HFFc6 (cell line): ENCODE results near the gene PPFIA3. TPM values are rescaled to one million over a fixed set of nuclear protein-coding genes. Genes with fewer than 3 reads are reported as not detected.

Experiments used
- DNase-seq: peaks from one replicate; pipeline ENCODE4 v3.0.0-alpha.2; 2018
- H3K27ac Mint-ChIP-seq: 2 replicates; pipeline ENCODE4 v1.8.0; 2020; ENCODE audit warnings: mild to moderate bottlenecking, mixed read lengths
- H3K27me3 Mint-ChIP-seq: 2 replicates; pipeline ENCODE4 v1.8.0; 2021; ENCODE audit warnings: mild to moderate bottlenecking, moderate library complexity, mixed read lengths; ENCODE audit not compliant: insufficient read depth
- H3K36me3 Mint-ChIP-seq: 2 replicates; pipeline ENCODE4 v1.8.0; 2021; ENCODE audit warnings: low read depth, mixed read lengths
- H3K4me1 Mint-ChIP-seq: 2 replicates; pipeline ENCODE4 v1.8.0; 2020; ENCODE audit warnings: low read depth, mixed read lengths
- H3K4me3 Mint-ChIP-seq: 2 replicates; pipeline ENCODE4 v1.8.0; 2020; ENCODE audit warnings: mild to moderate bottlenecking, moderate library complexity, mixed read lengths
- H3K9me3 Mint-ChIP-seq: 2 replicates; pipeline ENCODE4 v1.8.0; 2020; ENCODE audit warnings: mild to moderate bottlenecking, mixed read lengths
- total RNA-seq, 6 experiments: library from RNA; stranded (reverse); fragmentation: NEBNext Ultra II Directional; extraction: Animal tissue kit (Norgen Biotek cat#: 25700); gene quantifications; 2 replicates in 1 of 6; 3 replicates in 5 of 6; pipeline ENCODE4 v1.2.3, GENCODE V29; 2021
- TF ChIP-seq, protein P1 (sequence below): fragments of 200-600 bp; sonication (generic); IDR thresholded peaks from 2 replicates; pipeline ENCODE4 v1.5.0; 2021; ENCODE audit warnings: antibody characterized with exemption, mild to moderate bottlenecking

PPFIA3 gene
- total RNA-seq, 6 experiments from 2014 or later, result 1.9 to 2.4 (median 2.3) TPM

DNA sequence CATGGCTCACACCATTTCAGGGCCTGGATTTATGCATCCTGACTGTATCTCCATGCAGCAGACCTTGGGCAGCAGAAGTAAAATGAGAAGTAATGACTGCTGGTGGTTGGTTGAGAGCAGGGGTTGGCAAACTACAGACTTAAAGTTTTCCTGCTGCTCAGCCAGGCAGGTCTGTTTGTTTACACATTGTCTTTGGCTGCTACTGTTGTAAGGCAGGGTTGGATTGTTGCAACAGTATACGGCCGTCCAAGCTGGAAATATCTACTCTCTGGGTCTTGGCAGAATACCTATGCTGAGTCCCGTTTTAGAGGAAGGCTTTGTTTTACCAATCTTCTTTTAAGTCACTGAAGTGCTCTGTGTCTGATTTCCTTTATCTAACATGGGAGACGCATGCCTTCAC is 20.5 kb upstream of the PPFIA3 start:
- peaks cover 2% of the 10 kb centered on the region; the same call in 1 of the 2 replicates for H3K27me3 Mint-ChIP-seq
- no peaks in the 10 kb centered on the region for H3K9me3 Mint-ChIP-seq
- H3K27ac Mint-ChIP-seq, result no peak overlapping the region; the same call in 1 of the 2 replicates
- TF ChIP-seq, protein P1, sequence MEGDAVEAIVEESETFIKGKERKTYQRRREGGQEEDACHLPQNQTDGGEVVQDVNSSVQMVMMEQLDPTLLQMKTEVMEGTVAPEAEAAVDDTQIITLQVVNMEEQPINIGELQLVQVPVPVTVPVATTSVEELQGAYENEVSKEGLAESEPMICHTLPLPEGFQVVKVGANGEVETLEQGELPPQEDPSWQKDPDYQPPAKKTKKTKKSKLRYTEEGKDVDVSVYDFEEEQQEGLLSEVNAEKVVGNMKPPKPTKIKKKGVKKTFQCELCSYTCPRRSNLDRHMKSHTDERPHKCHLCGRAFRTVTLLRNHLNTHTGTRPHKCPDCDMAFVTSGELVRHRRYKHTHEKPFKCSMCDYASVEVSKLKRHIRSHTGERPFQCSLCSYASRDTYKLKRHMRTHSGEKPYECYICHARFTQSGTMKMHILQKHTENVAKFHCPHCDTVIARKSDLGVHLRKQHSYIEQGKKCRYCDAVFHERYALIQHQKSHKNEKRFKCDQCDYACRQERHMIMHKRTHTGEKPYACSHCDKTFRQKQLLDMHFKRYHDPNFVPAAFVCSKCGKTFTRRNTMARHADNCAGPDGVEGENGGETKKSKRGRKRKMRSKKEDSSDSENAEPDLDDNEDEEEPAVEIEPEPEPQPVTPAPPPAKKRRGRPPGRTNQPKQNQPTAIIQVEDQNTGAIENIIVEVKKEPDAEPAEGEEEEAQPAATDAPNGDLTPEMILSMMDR, result no peak
- no peak overlapping the region for H3K4me3 Mint-ChIP-seq
- H3K4me1 Mint-ChIP-seq, result peaks cover 8% of the 10 kb centered on the region
- no peak for DNase-seq
- H3K36me3 Mint-ChIP-seq, result peaks cover 36% of the 10 kb centered on the region; the same call in 1 of the 2 replicates

DNA sequence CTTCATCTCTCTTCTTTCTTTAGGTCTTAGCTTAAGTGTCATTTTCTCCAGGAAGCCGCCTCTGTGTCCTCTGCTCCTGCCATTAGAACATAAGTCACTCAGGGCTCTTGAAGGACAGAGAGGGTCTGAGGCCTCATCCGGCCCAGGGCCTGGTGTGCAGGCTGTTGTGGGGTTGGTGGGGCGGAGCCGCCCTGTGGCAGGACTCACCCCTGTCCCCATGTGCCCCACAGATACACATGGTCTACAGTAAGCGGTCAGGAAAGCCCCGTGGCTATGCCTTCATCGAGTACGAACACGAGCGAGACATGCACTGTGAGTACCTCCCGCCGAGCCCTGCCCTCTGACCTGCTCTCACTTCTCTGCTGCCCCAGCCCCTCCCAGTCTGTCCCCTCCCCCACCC is 18.2 kb upstream of the PPFIA3 start:
- H3K27ac Mint-ChIP-seq, result no peak overlapping the region
- peaks cover 6% of the 10 kb centered on the region for H3K27me3 Mint-ChIP-seq
- H3K4me1 Mint-ChIP-seq, result peaks cover 8% of the 10 kb centered on the region
- TF ChIP-seq, protein P1, result no peak
- no peak overlapping the region for H3K4me3 Mint-ChIP-seq
- DNase-seq, result no peak
- H3K9me3 Mint-ChIP-seq, result no peaks in the 10 kb centered on the region
- peaks cover 34% of the 10 kb centered on the region for H3K36me3 Mint-ChIP-seq

DNA sequence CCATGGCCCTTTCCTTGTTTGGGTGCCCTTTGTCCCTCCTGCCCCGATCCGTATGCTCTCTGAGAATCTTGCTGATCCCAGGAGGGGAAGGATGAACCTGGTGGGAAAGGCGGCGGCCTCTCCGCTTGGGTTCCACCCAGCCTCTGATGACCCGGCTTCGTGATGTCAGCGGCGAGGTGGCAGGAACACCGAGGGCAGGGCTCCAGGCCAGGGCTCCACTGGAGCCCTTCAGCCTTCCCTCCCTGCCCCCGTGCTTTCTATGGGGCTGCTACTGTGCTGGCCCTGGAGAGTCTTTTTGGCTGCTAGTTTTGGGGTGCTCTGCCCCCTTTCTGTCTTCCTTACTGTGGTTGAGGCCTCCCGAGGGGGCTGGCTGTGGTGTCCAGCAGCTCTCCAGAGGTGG is 17.0 kb upstream of the PPFIA3 start:
- peaks cover 12% of the 10 kb centered on the region for H3K4me1 Mint-ChIP-seq
- TF ChIP-seq, protein P1, result no peak

DNA sequence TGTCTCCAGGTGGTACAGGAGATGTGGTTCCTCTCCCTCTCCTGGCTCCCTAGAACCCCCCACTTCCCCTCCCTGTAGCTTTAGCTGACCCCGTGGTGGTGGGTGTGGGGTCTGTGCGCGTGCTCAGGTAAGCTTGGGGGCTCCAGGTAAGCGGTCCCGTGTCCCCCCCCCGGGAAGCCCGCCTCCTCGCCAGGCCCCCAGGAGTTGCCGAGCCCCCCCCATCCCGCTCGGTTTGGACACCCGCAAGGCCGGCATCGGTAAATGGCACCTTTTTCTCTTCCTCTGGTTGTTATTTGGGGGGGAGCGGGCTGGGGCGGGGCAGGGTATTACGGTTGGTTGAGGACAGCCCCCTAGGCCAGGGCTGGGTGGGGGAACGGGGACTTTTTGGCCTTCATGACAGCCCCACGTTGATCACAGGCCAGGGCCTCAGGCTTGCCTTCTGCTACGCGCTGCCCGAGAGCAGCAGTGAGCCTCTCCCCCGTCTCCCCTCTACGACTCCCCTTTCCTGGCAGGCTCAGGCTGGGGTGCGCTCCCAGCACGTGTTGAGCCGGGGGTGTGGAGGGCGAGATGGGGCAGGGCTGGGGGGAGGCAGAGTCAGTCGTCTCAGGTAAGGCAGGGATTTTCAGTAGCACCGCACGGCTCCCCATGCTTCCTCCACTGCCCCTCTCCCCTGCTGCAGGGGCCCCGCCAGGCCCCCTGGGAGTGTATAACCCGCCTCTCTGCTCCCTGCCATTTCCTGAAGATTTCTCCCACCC is 15.8 kb upstream of the PPFIA3 start:
- TF ChIP-seq, protein P1, result no peak
- DNase-seq, result no peak
- H3K4me3 Mint-ChIP-seq, result no peak overlapping the region
- peaks cover 8% of the 10 kb centered on the region; the same call in 1 of the 2 replicates for H3K4me1 Mint-ChIP-seq
- peaks cover 42% of the 10 kb centered on the region for H3K36me3 Mint-ChIP-seq
- no peaks in the 10 kb centered on the region for H3K9me3 Mint-ChIP-seq
- peaks cover 8% of the 10 kb centered on the region for H3K27me3 Mint-ChIP-seq
- H3K27ac Mint-ChIP-seq, result no peak overlapping the region

More for the DNA sequence above, 17.0 kb upstream of the PPFIA3 start:
- no peak overlapping the region for H3K4me3 Mint-ChIP-seq
- no peaks in the 10 kb centered on the region for H3K9me3 Mint-ChIP-seq
- no peak overlapping the region for H3K27ac Mint-ChIP-seq
- peaks cover 10% of the 10 kb centered on the region for H3K27me3 Mint-ChIP-seq
- H3K36me3 Mint-ChIP-seq, result peaks cover 44% of the 10 kb centered on the region
- DNase-seq, result no peak

DNA sequence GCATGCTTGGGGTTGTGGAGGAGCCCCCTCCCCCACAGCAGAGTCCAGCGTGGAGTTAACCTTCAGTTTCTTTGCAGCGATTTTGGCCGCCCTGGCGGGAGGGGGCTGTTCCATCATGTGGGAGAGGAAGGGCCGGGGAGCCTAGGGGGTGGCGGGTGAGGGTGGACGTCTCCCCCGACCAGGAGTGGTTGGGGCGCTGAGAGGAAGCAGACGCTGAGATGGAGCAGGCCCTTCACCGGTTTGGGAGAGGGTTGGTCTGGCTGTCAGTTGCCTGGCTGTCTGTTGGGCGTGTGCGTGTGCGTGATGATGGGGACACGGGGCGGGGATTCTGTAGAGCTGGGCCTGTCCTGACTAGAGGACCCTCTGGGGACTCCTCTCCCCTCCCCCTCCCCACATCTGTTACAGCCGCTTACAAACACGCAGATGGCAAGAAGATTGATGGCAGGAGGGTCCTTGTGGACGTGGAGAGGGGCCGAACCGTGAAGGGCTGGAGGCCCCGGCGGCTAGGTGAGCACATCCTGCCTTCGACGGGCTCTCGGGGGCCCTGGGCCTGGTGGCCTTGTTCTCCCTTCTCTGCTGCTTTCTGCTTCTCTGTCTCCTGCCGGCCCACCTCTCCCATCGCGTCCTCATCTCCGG is 15.0 kb upstream of the PPFIA3 start:
- no peaks in the 10 kb centered on the region for H3K9me3 Mint-ChIP-seq
- peaks cover 17% of the 10 kb centered on the region for H3K4me1 Mint-ChIP-seq
- peaks cover 43% of the 10 kb centered on the region for H3K36me3 Mint-ChIP-seq
- TF ChIP-seq, protein P1, result no peak
- H3K4me3 Mint-ChIP-seq, result no peak overlapping the region
- H3K27me3 Mint-ChIP-seq, result peaks cover 11% of the 10 kb centered on the region
- H3K27ac Mint-ChIP-seq, result peak overlapping the region; percentile 51; the same call in 1 of the 2 replicates
- no peak for DNase-seq
